Measurements from ENCODE around the gene SIGLEC9.
"Not testable (repeated sequence)": the region's sequence is repeated elsewhere in the genome, so short reads cannot be mapped to it uniquely, and the experiment has no call there.

The SIGLEC9 gene

DNA sequence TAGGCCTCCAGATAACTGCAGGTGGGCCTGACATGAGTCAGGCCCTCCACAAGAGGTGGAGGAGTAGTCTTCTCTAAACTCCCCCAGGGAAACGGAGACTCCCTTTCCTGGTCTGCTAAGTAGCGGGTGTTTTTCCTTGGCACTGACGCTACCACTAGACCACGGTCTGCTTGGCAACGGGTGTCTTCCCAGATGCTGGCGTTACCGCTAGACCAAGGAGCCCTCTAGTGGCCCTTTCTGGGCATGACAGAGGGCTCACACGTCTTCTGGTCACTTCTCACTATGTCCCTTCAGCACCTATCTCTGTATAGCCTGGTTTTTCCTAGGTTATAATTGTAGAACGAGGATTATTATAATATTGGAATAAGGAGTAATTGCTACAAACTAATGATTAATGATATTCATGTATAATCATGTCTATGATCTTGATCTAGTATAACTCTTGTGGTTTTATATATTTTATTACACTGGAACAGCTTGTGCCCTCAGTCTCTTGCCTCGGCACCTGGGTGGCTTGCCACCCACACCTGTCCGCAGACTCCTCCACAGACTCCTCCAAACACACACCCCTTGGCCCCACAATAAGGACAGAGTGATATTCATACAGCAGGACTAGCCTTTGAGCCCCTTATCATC lies 44.7 kb downstream of the SIGLEC9 start:
- not testable (repeated sequence) for H3K36me3 Mint-ChIP-seq (ENCODE audit: low read depth)

DNA sequence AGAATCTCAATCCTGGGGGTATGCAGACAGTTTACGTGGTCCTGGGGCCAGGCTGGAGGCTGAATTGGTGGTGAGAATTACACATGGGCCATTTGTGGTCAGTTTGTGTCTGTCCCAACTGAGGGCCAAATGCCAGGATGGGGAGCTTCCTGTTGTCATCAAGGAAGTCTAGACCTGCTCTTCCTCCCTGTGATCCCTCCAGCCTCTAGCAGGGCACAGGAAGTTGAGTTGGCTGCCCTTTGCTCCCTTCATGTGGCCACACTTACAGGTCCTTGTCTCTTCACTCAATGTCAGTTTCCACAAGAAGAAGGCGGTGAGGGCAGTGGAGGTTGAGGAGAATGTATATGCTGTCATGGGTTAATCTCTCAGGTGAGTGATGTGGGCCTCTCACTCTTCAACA lies 47.5 kb downstream of the SIGLEC9 start:
- DNase-seq, result no peak
- Mint-ChIP-seq H3K4me3 (no peak overlapping the region), H3K27ac (no peak overlapping the region), H3K4me1 (no peaks in the 10 kb centered on the region), H3K27me3 (ENCODE audit: low read depth, poor library complexity) (peaks cover 18% of the 10 kb centered on the region), H3K36me3 (ENCODE audit: low read depth) (no peaks in the 10 kb centered on the region), H3K9me3 (peaks cover 15% of the 10 kb centered on the region)
- TF ChIP-seq, protein P1, sequence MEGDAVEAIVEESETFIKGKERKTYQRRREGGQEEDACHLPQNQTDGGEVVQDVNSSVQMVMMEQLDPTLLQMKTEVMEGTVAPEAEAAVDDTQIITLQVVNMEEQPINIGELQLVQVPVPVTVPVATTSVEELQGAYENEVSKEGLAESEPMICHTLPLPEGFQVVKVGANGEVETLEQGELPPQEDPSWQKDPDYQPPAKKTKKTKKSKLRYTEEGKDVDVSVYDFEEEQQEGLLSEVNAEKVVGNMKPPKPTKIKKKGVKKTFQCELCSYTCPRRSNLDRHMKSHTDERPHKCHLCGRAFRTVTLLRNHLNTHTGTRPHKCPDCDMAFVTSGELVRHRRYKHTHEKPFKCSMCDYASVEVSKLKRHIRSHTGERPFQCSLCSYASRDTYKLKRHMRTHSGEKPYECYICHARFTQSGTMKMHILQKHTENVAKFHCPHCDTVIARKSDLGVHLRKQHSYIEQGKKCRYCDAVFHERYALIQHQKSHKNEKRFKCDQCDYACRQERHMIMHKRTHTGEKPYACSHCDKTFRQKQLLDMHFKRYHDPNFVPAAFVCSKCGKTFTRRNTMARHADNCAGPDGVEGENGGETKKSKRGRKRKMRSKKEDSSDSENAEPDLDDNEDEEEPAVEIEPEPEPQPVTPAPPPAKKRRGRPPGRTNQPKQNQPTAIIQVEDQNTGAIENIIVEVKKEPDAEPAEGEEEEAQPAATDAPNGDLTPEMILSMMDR (IDR thresholded peaks at IDR 0.05), result no peak

More for the DNA sequence above, 44.7 kb downstream of the SIGLEC9 start:
- DNase-seq, result peak; percentile 68
- TF ChIP-seq, protein P1 (IDR thresholded peaks at IDR 0.05), result peak; percentile 83
- H3K27ac Mint-ChIP-seq, H3K4me3 Mint-ChIP-seq, H3K4me1 Mint-ChIP-seq: not testable (repeated sequence)
- peaks cover 18% of the 10 kb centered on the region for H3K27me3 Mint-ChIP-seq (ENCODE audit: low read depth, poor library complexity)
- H3K9me3 Mint-ChIP-seq, result peaks cover 15% of the 10 kb centered on the region

DNA sequence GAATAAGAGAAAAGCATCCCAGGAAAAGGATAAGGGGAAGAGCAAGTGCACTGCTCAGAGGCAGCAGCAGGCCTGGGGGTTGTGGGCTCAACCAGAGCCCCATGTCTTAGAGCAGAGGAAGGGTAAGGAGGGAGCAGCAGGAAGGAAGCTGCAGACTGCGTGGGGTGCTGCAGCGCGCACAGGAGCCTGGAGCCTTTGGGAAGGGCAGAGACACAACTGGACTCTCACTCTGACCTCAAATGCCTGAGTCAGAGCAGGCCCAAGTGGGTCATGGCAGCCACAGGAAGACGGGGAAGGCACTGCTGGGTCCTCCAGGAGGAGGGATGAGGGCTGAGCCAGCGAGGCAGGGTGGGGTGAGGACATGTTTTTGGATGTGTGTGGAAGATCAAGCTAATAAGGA lies 49.0 kb downstream of the SIGLEC9 start:
- H3K9me3 Mint-ChIP-seq, result peaks cover 6% of the 10 kb centered on the region
- no peak overlapping the region for H3K27ac Mint-ChIP-seq
- TF ChIP-seq, protein P1 (IDR thresholded peaks at IDR 0.05), result no peak
- H3K4me3 Mint-ChIP-seq, result no peak overlapping the region
- H3K36me3 Mint-ChIP-seq (ENCODE audit: low read depth), result no peaks in the 10 kb centered on the region
- no peak for DNase-seq
- no peaks in the 10 kb centered on the region for H3K4me1 Mint-ChIP-seq
- H3K27me3 Mint-ChIP-seq (ENCODE audit: low read depth, poor library complexity), result peaks cover 12% of the 10 kb centered on the region

DNA sequence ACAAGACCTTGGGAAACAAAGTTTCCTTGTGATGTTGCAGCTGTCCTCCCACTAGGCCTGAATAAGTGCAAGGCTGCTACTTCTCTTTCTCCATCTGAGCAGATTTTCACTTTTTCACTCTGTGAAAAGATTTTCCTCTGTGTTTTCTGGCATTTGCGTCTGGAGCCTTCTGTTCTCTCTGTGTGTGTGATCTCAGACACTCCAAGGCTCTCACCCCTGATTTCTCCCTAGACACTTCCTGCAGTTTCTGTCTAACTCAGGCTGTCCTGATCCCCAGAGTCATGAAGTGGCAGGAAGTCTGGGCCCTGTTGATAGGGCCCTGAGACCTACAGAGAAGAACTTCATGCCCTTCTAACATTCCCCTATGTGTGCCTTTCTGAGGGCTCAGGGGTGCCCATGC lies 54.5 kb downstream of the SIGLEC9 start:
- no peaks in the 10 kb centered on the region for H3K36me3 Mint-ChIP-seq (ENCODE audit: low read depth)
- H3K9me3 Mint-ChIP-seq, result peaks cover 14% of the 10 kb centered on the region
- peaks cover 35% of the 10 kb centered on the region for H3K27me3 Mint-ChIP-seq (ENCODE audit: low read depth, poor library complexity)
- DNase-seq, result no peak
- no peak overlapping the region for H3K4me3 Mint-ChIP-seq
- no peak overlapping the region for H3K27ac Mint-ChIP-seq
- no peaks in the 10 kb centered on the region for H3K4me1 Mint-ChIP-seq
- TF ChIP-seq, protein P1 (IDR thresholded peaks at IDR 0.05), result no peak
